ENCODE measurements around the gene ASXL2.
"Not testable (repeated sequence)": the region's sequence is repeated elsewhere in the genome, so short reads cannot be mapped to it uniquely, and the experiment has no call there.

ASXL2 gene

GRCh38 chr2:25920786-25921415, 42.6 kb upstream of the ASXL2 start:
- no peak overlapping the region for H3K27ac ChIP-seq (ENCODE audit: low read length)
- no peaks in the 10 kb centered on the region for H4K20me1 ChIP-seq (ENCODE audit: insufficient read depth, low read length)
- no peak overlapping the region for H3K9ac ChIP-seq (ENCODE audit: low read length)
- no peaks in the 10 kb centered on the region for H3K27me3 ChIP-seq (replicated peaks; ENCODE audit: insufficient read depth, low read length)
- no peaks in the 10 kb centered on the region for H3F3A ChIP-seq (ENCODE audit: insufficient read depth, low read length)
- no peaks in the 10 kb centered on the region for H3K79me2 ChIP-seq (ENCODE audit: low read length)
- H3K9me3 ChIP-seq (replicated peaks; ENCODE audit: insufficient read depth, low read length), result no peaks in the 10 kb centered on the region
- no peak for DNase-seq
- no peaks in the 10 kb centered on the region for H3K36me3 ChIP-seq (replicated peaks; ENCODE audit: insufficient read depth, low read length)
- H2AFZ ChIP-seq (ENCODE audit: low read length), result no peak overlapping the region
- no peak overlapping the region for H3K4me2 ChIP-seq (ENCODE audit: low read depth, low read length)
- H3K9me2 ChIP-seq (replicated peaks; ENCODE audit: insufficient read depth, low read length), result no peaks in the 10 kb centered on the region
- H3K4me1 ChIP-seq (ENCODE audit: low read length), result peaks cover 11% of the 10 kb centered on the region
- no peak for TF ChIP-seq EZH2 (optimal IDR thresholded peaks at IDR 0.05; ENCODE audit: low read depth, low read length)
- TF ChIP-seq, protein P1, sequence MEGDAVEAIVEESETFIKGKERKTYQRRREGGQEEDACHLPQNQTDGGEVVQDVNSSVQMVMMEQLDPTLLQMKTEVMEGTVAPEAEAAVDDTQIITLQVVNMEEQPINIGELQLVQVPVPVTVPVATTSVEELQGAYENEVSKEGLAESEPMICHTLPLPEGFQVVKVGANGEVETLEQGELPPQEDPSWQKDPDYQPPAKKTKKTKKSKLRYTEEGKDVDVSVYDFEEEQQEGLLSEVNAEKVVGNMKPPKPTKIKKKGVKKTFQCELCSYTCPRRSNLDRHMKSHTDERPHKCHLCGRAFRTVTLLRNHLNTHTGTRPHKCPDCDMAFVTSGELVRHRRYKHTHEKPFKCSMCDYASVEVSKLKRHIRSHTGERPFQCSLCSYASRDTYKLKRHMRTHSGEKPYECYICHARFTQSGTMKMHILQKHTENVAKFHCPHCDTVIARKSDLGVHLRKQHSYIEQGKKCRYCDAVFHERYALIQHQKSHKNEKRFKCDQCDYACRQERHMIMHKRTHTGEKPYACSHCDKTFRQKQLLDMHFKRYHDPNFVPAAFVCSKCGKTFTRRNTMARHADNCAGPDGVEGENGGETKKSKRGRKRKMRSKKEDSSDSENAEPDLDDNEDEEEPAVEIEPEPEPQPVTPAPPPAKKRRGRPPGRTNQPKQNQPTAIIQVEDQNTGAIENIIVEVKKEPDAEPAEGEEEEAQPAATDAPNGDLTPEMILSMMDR (IDR thresholded peaks at IDR 0.05; ENCODE audit: low read length), result no peak
- no peak for TF ChIP-seq EZH2phosphoT487 (IDR thresholded peaks at IDR 0.05; ENCODE audit: low read length)
- no peak overlapping the region for H3K4me3 ChIP-seq (ENCODE audit: low read length)

- Histone ChIP-seq H3K4me3 (ENCODE audit: low read length) (no peak overlapping the region), H2AFZ (ENCODE audit: low read length) (no peak overlapping the region), H3K9ac (ENCODE audit: low read length) (no peak overlapping the region), H3K4me1 (ENCODE audit: low read length) (peaks cover 10% of the 10 kb centered on the region), H3K27ac (ENCODE audit: low read length) (no peak overlapping the region), H3K9me2 (replicated peaks; ENCODE audit: insufficient read depth, low read length) (no peaks in the 10 kb centered on the region), H3K9me3 (replicated peaks; ENCODE audit: insufficient read depth, low read length) (no peaks in the 10 kb centered on the region), H3F3A (ENCODE audit: insufficient read depth, low read length) (no peaks in the 10 kb centered on the region), H4K20me1 (ENCODE audit: insufficient read depth, low read length) (no peaks in the 10 kb centered on the region), H3K79me2 (ENCODE audit: low read length) (no peaks in the 10 kb centered on the region), H3K36me3 (replicated peaks; ENCODE audit: insufficient read depth, low read length) (no peaks in the 10 kb centered on the region), H3K27me3 (replicated peaks; ENCODE audit: insufficient read depth, low read length) (no peaks in the 10 kb centered on the region), H3K4me2 (ENCODE audit: low read depth, low read length) (no peak overlapping the region)
- no peak for TF ChIP-seq EZH2 (optimal IDR thresholded peaks at IDR 0.05; ENCODE audit: low read depth, low read length)
- TF ChIP-seq, protein P1 (IDR thresholded peaks at IDR 0.05; ENCODE audit: low read length), result no peak
- TF ChIP-seq EZH2phosphoT487 (IDR thresholded peaks at IDR 0.05; ENCODE audit: low read length), result no peak
- no peak for DNase-seq
These were observed 42.0 kb upstream of the ASXL2 start for GRCh38 chr2:25920336-25920735.

DNA sequence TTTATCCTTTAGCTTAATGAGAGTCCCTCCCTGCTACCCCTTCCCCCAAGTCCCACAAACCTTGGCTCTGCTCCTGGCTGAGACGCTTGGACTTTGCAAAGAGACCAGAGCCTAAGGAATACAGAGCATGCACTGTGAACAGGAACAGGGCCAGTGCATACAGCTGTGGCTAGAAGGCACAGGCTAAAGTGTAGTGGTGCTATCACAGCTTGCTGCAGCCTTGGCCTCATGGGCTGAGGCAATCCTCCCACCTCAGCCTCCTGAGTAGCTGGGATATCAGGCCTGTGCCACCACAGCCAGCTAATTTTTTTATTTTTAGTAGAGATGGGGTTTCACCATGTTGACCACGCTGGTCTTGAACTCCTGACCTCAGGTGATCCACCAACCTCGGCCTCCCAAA, 39.5 kb upstream of the ASXL2 start:
- no peak for DNase-seq
- no peak overlapping the region for H3K9ac ChIP-seq (ENCODE audit: low read length)
- no peaks in the 10 kb centered on the region for H4K20me1 ChIP-seq (ENCODE audit: insufficient read depth, low read length)

GRCh38 chr2:25917411-25917810, 39.1 kb upstream of the ASXL2 start:
- not testable (repeated sequence) for H3K4me1 ChIP-seq (ENCODE audit: low read length); H3K9me2 ChIP-seq (replicated peaks; ENCODE audit: insufficient read depth, low read length); H4K20me1 ChIP-seq (ENCODE audit: insufficient read depth, low read length); H3K27me3 ChIP-seq (replicated peaks; ENCODE audit: insufficient read depth, low read length); H3K4me3 ChIP-seq (ENCODE audit: low read length); H3F3A ChIP-seq (ENCODE audit: insufficient read depth, low read length); H3K36me3 ChIP-seq (replicated peaks; ENCODE audit: insufficient read depth, low read length); H3K27ac ChIP-seq (ENCODE audit: low read length); H3K79me2 ChIP-seq (ENCODE audit: low read length); H3K9ac ChIP-seq (ENCODE audit: low read length); H3K4me2 ChIP-seq (ENCODE audit: low read depth, low read length); DNase-seq; H3K9me3 ChIP-seq (replicated peaks; ENCODE audit: insufficient read depth, low read length); H2AFZ ChIP-seq (ENCODE audit: low read length)

More for the DNA sequence above, 39.5 kb upstream of the ASXL2 start:
- H3K9me2 ChIP-seq (replicated peaks; ENCODE audit: insufficient read depth, low read length), result no peaks in the 10 kb centered on the region
- H2AFZ ChIP-seq (ENCODE audit: low read length), result no peak overlapping the region
- no peaks in the 10 kb centered on the region for H3K36me3 ChIP-seq (replicated peaks; ENCODE audit: insufficient read depth, low read length)
- H3K27me3 ChIP-seq (replicated peaks; ENCODE audit: insufficient read depth, low read length), result no peaks in the 10 kb centered on the region
- no peak overlapping the region for H3K27ac ChIP-seq (ENCODE audit: low read length)
- TF ChIP-seq EZH2 (optimal IDR thresholded peaks at IDR 0.05; ENCODE audit: low read depth, low read length) (no peak), EZH2phosphoT487 (IDR thresholded peaks at IDR 0.05; ENCODE audit: low read length) (no peak)
- TF ChIP-seq, protein P1 (IDR thresholded peaks at IDR 0.05; ENCODE audit: low read length), result no peak
- no peaks in the 10 kb centered on the region for H3K9me3 ChIP-seq (replicated peaks; ENCODE audit: insufficient read depth, low read length)
- H3K79me2 ChIP-seq (ENCODE audit: low read length), result no peaks in the 10 kb centered on the region
- no peak overlapping the region for H3K4me3 ChIP-seq (ENCODE audit: low read length)
- no peaks in the 10 kb centered on the region for H3K4me1 ChIP-seq (ENCODE audit: low read length)
- no peaks in the 10 kb centered on the region for H3F3A ChIP-seq (ENCODE audit: insufficient read depth, low read length)
- H3K4me2 ChIP-seq (ENCODE audit: low read depth, low read length), result no peak overlapping the region

DNA sequence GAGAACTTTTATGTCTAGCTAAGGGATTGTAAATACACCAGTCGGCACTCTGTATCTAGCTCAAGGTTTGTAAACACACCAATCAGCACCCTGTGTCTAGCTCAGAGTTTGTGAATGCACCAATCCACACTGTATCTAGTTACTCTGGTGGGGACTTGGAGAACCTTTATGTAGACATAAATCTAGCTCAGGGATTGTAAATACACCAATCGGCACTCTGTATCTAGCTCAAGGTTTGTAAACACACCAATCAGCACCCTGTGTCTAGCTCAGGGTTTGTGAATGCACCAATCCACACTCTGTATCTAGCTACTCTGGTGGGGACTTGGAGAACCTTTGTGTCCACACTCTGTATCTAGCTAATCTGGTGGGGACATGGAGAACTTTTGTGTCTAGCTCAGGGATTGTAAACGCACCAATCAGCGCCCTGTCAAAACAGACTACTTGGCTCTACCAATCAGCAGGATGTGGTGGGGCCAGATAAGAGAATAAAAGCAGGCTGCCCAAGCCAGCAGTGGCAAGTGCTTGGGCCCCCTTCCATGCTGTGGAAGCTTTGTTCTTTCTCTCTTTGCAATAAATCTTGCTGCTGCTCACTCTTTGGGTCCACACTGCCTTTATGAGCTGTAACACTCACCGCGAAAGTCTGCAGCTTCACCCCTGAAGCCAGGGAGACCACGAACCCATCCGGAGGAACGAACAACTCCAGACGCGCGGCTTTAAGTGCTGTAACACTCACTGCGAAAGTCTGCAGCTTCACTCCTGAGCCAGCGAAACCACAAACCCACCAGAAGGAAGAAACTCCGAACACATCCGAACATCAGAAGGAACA, 37.9 kb upstream of the ASXL2 start:
- H3K4me2 ChIP-seq (ENCODE audit: low read depth, low read length), result peak overlapping the region; percentile 21; the same call in 1 of the 2 replicates
- H2AFZ ChIP-seq (ENCODE audit: low read length), result peak overlapping the region; percentile 23; the same call in 1 of the 2 replicates
- DNase-seq, result not testable (repeated sequence)

More for the DNA sequence above, 37.9 kb upstream of the ASXL2 start:
- not testable (repeated sequence) for H3K36me3 ChIP-seq (replicated peaks; ENCODE audit: insufficient read depth, low read length); H3K9me3 ChIP-seq (replicated peaks; ENCODE audit: insufficient read depth, low read length); H3K9ac ChIP-seq (ENCODE audit: low read length); H3K27ac ChIP-seq (ENCODE audit: low read length); H3K27me3 ChIP-seq (replicated peaks; ENCODE audit: insufficient read depth, low read length); H3K4me3 ChIP-seq (ENCODE audit: low read length); H3K9me2 ChIP-seq (replicated peaks; ENCODE audit: insufficient read depth, low read length); H4K20me1 ChIP-seq (ENCODE audit: insufficient read depth, low read length); H3K4me1 ChIP-seq (ENCODE audit: low read length); H3K79me2 ChIP-seq (ENCODE audit: low read length); H3F3A ChIP-seq (ENCODE audit: insufficient read depth, low read length)
